HepG2 (cell line): ENCODE measurements around the gene RBBP8NL. TPM values are rescaled to one million over a fixed set of nuclear protein-coding genes. Genes with fewer than 3 reads are reported as not detected.

Source experiments
- AGO1 ChIP-seq: fragments of 200-400 bp; formaldehyde crosslinking; IDR thresholded peaks from 2 replicates; pipeline ENCODE4 v1.6.1; 2017; ENCODE audit warnings: mild to moderate bottlenecking, low read depth, low read length, moderate library complexity; ENCODE audit not compliant: poor library complexity, severe bottlenecking
- GATA4 ChIP-seq: sonication (generic); IDR thresholded peaks from 2 replicates; pipeline ENCODE4 v1.6.1; 2016; ENCODE audit warnings: antibody characterized with exemption, low read depth, borderline replicate concordance
- GPN1 ChIP-seq: sonication (generic); formaldehyde crosslinking; IDR thresholded peaks from 2 replicates; pipeline ENCODE4 v1.5.1; 2020; ENCODE audit warnings: missing genetic modification reagents, borderline replicate concordance
- HNF1A ChIP-seq, 2 experiments: sonication (generic) in 1 of 2; formaldehyde crosslinking in 1 of 2; IDR thresholded peaks; 2 replicates each; pipeline versions ENCODE4 v1.4.0 to v1.6.1; 2016 to 2020; ENCODE audit warnings: borderline replicate concordance in 1 of 2, low read depth in 1 of 2, mild to moderate bottlenecking in 1 of 2, missing genetic modification reagents in 1 of 2
- KAT2B ChIP-seq: fragments of 150-350 bp; IDR thresholded peaks from 2 replicates; pipeline ENCODE4 v1.6.1; 2014; ENCODE audit warnings: low read depth, low read length, borderline replicate concordance
- RNF219 ChIP-seq: sonication (generic); formaldehyde crosslinking; IDR thresholded peaks from 2 replicates; pipeline ENCODE4 v1.5.0; 2020; ENCODE audit warnings: mild to moderate bottlenecking, missing genetic modification reagents
- RXRA ChIP-seq: sonication (generic); formaldehyde crosslinking; IDR thresholded peaks from 2 replicates; pipeline ENCODE4 v1.5.1; 2020; ENCODE audit warnings: missing genetic modification reagents
- SUZ12 ChIP-seq: fragments of 150-350 bp; IDR thresholded peaks from 2 replicates; pipeline ENCODE4 v1.6.1; 2014; ENCODE audit warnings: low read depth, low read length
- THRA ChIP-seq: sonication (generic); formaldehyde crosslinking; IDR thresholded peaks from 2 replicates; pipeline ENCODE4 v1.4.0; 2020; ENCODE audit warnings: missing genetic modification reagents, borderline replicate concordance
- TSC22D2 ChIP-seq: sonication (generic); formaldehyde crosslinking; IDR thresholded peaks from 2 replicates; pipeline ENCODE4 v1.5.1; 2020; ENCODE audit warnings: missing genetic modification reagents, mild to moderate bottlenecking, borderline replicate concordance
- ZNF547 ChIP-seq: sonication (generic); formaldehyde crosslinking; IDR thresholded peaks from 2 replicates; pipeline ENCODE4 v1.5.1; 2020; ENCODE audit warnings: mild to moderate bottlenecking, missing genetic modification reagents
- ZNF552 ChIP-seq: sonication (generic); formaldehyde crosslinking; IDR thresholded peaks from 2 replicates; pipeline ENCODE4 v1.9.0; 2022; ENCODE audit warnings: missing genetic modification reagents, mild to moderate bottlenecking, borderline replicate concordance
- ZNF607 ChIP-seq: sonication (generic); formaldehyde crosslinking; IDR thresholded peaks from 2 replicates; pipeline ENCODE4 v1.5.1; 2020; ENCODE audit warnings: missing genetic modification reagents, mild to moderate bottlenecking, borderline replicate concordance
- ZNF616 ChIP-seq: sonication (generic); formaldehyde crosslinking; IDR thresholded peaks from 2 replicates; pipeline ENCODE4 v1.5.0; 2020; ENCODE audit warnings: low read depth, mild to moderate bottlenecking, missing genetic modification reagents
- ZSCAN29 ChIP-seq: sonication (generic); formaldehyde crosslinking; conservative IDR thresholded peaks from 2 replicates; pipeline ENCODE4 v1.4.0; 2020; ENCODE audit warnings: mild to moderate bottlenecking, missing genetic modification reagents
- polyA plus RNA-seq, 8 experiments: library from polyadenylated mRNA; depleted of rRNA in 3 of 8; stranded (reverse) in 7 of 8; unstranded in 1 of 8; fragments of >200 nt; fragmentation: Illumina TruSeq in 4 of 8; extraction: Trizol in 4 of 8; gene quantifications; 2 replicates each; pipeline versions ENCODE4 v1.2.1 to v1.2.3, GENCODE V29; 2011 to 2016; ENCODE audit warnings: low read depth in 4 of 8, missing spikeins in 1 of 8, mixed read lengths in 1 of 8; ENCODE audit not compliant: insufficient read depth in 1 of 8
- total RNA-seq, 5 experiments: library from RNA; depleted of rRNA; stranded (reverse); fragments of >200 nt; fragmentation: Illumina TruSeq; extraction: Trizol; gene quantifications; 2 replicates each; pipeline ENCODE4 v1.2.3, GENCODE V29; 2016; ENCODE audit warnings: low read depth in 1 of 5
- TF ChIP-seq, protein P1 (sequence below): sonication (generic); formaldehyde crosslinking; IDR thresholded peaks from 2 replicates; pipeline ENCODE4 v1.5.1; 2020; ENCODE audit warnings: missing genetic modification reagents, mild to moderate bottlenecking, borderline replicate concordance

The RBBP8NL gene
- total and polyA plus RNA-seq, 2 of the 13 experiments (the other 11 are each of a cell fraction or from before 2014, with no cell fraction given), result 0.69 to 0.86 TPM

DNA sequence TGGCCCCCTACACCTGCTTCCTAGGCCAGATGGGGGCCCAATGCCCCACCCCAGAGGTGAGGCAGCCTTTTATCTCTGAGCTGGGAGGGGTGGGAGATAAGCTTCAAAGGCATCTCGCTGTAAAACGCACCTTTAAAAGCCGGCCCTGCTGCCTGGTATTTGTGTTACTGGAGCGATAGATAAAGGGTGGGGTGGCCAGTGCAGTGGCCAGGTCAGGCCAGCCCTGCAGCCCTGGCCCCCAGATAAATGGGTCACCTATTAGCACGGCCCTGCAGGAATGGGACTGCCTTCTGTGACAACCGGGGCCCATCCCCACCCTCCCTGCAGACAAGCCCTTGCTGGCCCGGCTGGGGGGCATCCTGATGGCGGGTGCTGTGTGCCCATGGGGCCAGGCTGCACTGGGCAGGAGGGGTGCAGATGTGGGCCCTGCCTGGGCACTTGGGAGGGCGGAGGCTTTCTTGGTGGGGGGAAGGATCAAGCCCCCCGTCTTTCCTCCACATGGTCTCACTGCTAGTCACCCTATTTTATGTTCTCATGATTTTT is 3.0 kb upstream of the RBBP8NL start (continued):
- 0 out of 2 replicates have a peak, but pooled peaks have one; percentile 34 for TF ChIP-seq THRA (CRISPR knock-in tag)
- no peak for TF ChIP-seq GPN1 (CRISPR knock-in tag)
- TF ChIP-seq, protein P1, sequence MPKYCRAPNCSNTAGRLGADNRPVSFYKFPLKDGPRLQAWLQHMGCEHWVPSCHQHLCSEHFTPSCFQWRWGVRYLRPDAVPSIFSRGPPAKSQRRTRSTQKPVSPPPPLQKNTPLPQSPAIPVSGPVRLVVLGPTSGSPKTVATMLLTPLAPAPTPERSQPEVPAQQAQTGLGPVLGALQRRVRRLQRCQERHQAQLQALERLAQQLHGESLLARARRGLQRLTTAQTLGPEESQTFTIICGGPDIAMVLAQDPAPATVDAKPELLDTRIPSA (CRISPR knock-in tag), result no peak
- no peak for TF ChIP-seq ZNF552 (CRISPR knock-in tag)
- no peak for TF ChIP-seq ZNF547
- TF ChIP-seq RNF219 (CRISPR knock-in tag), result no peak
- no peak for TF ChIP-seq KAT2B
- TF ChIP-seq GATA4, result peak; percentile 88; the same call in 1 of the 2 replicates
- no peak for TF ChIP-seq SUZ12
- no peak for TF ChIP-seq HNF1A (IDR thresholded peaks at IDR 0.05; ENCODE audit: low read depth)
- peak; percentile 62; the same call in 1 of the 2 replicates for TF ChIP-seq HNF1A (CRISPR knock-in tag; IDR thresholded peaks at IDR 0.05; ENCODE audit: borderline replicate concordance)
- peak; percentile 31; the same call in 1 of the 2 replicates for TF ChIP-seq RXRA (CRISPR knock-in tag)
- peak; percentile 37 for TF ChIP-seq AGO1
- TF ChIP-seq ZSCAN29 (CRISPR knock-in tag), result no peak
- TF ChIP-seq ZNF616 (CRISPR knock-in tag), result no peak
- TF ChIP-seq ZNF607 (CRISPR knock-in tag), result no peak
- TF ChIP-seq TSC22D2 (CRISPR knock-in tag), result no peak
